Naive thymus-derived CD4-positive, alpha-beta T cell (primary cell): ENCODE measurements around the gene SLC31A1. TPM values are rescaled to one million over a fixed set of nuclear protein-coding genes. Genes with fewer than 3 reads are reported as not detected.
A peak's percentile ranks its signal among the peaks of the same experiment; 100 is the strongest.

ENCODE experiments used
- ATAC-seq: fragments of 150-1000 bp; cut with Tn5 transposase; 2 replicates; pipeline ENCODE4 v1.10.0; 2021; ENCODE audit warnings: mild to moderate bottlenecking, moderate library complexity
- CTCF ChIA-PET: fragments of 350-600 bp; sonication (Branson Sonifier 250); formaldehyde crosslinking; loops from one replicate; lab custom pipeline; 2021; ENCODE audit warnings: antibody characterized with exemption; lab: Charles Lee
- POLR2A ChIA-PET: fragments of 350-600 bp; sonication (Branson Sonifier 250); formaldehyde crosslinking; loops from one replicate; lab custom pipeline; 2021; ENCODE audit warnings: antibody characterized with exemption, inconsistent platforms; lab: Charles Lee
- DNase-seq, 9 donors: peaks; one replicate each; pipeline versions ENCODE4 v3.0.0 to v3.0.0-alpha.2; 2020 to 2022; ENCODE audit warnings: mixed read lengths in 1 of 9
- H3K27ac ChIP-seq: one replicate; pipeline ENCODE4 v1.7.0; 2013; ENCODE audit warnings: mild to moderate bottlenecking, low read depth, low read length, moderate library complexity
- H3K27me3 ChIP-seq, 2 donors: one replicate each; pipeline ENCODE4 v1.7.0; 2013; ENCODE audit warnings: low read length in 2 of 2, mild to moderate bottlenecking in 2 of 2, moderate library complexity in 2 of 2; ENCODE audit not compliant: control insufficient read depth in 2 of 2, insufficient read depth in 2 of 2
- H3K36me3 ChIP-seq, 3 experiments: 1 replicate in 2 of 3; 2 replicates in 1 of 3; pipeline ENCODE4 v1.7.0; 2013; ENCODE audit warnings: low read length in 3 of 3, mild to moderate bottlenecking in 3 of 3, moderate library complexity in 1 of 3; ENCODE audit not compliant: insufficient read depth in 3 of 3, control insufficient read depth in 2 of 3
- H3K4me1 ChIP-seq, 2 donors: one replicate each; pipeline ENCODE4 v1.7.0; 2013; ENCODE audit warnings: low read length in 2 of 2, mild to moderate bottlenecking in 2 of 2, moderate library complexity in 1 of 2; ENCODE audit not compliant: control insufficient read depth in 2 of 2, insufficient read depth in 2 of 2
- H3K4me3 ChIP-seq: 2 replicates; pipeline ENCODE4 v1.7.0; 2013; ENCODE audit warnings: mild to moderate bottlenecking, low read length
- H3K9me3 ChIP-seq, 3 experiments: 1 replicate in 2 of 3; 2 replicates in 1 of 3; pipeline ENCODE4 v1.7.0; 2013; ENCODE audit warnings: low read length in 3 of 3; ENCODE audit not compliant: control insufficient read depth in 2 of 3
- H3K27ac Mint-ChIP-seq, 9 donors: one replicate each; pipeline ENCODE4 v1.8.0; 2020 to 2022; ENCODE audit warnings: mixed read lengths in 9 of 9, mild to moderate bottlenecking in 8 of 9, moderate library complexity in 5 of 9, inconsistent platforms in 2 of 9
- H3K27me3 Mint-ChIP-seq, 5 donors: one replicate each; pipeline ENCODE4 v1.8.0; 2021 to 2022; ENCODE audit warnings: mixed read lengths in 5 of 5, mild to moderate bottlenecking in 1 of 5
- H3K36me3 Mint-ChIP-seq, 5 donors: one replicate each; pipeline ENCODE4 v1.8.0; 2020 to 2022; ENCODE audit warnings: mixed read lengths in 5 of 5, mild to moderate bottlenecking in 3 of 5, inconsistent platforms in 1 of 5
- H3K4me1 Mint-ChIP-seq, 7 donors: one replicate each; pipeline ENCODE4 v1.8.0; 2020 to 2022; ENCODE audit warnings: mixed read lengths in 7 of 7, mild to moderate bottlenecking in 3 of 7, inconsistent platforms in 1 of 7
- H3K4me3 Mint-ChIP-seq, 10 donors: one replicate each; pipeline ENCODE4 v1.8.0; 2020 to 2022; ENCODE audit warnings: mild to moderate bottlenecking in 10 of 10, mixed read lengths in 10 of 10, moderate library complexity in 6 of 10, inconsistent platforms in 2 of 10
- H3K9me3 Mint-ChIP-seq, 11 donors: one replicate each; pipeline ENCODE4 v1.8.0; 2020 to 2022; ENCODE audit warnings: mixed read lengths in 11 of 11, mild to moderate bottlenecking in 4 of 11, inconsistent platforms in 1 of 11, moderate library complexity in 1 of 11
- intact Hi-C, 2 donors: fragments of 100-400 bp; cut with micrococcal nuclease; formaldehyde crosslinking; loops; one replicate each; pipeline ENCODE4 v1.15.1; 2023
- polyA plus RNA-seq, 2 donors: library from polyadenylated mRNA; unstranded; fragments of 300-500 nt; fragmentation: Illumina TruSeq; gene quantifications; one replicate each; pipeline ENCODE4 v1.2.3, GENCODE V29; 2021
- total RNA-seq, 6 experiments: library from RNA in 5 of 6; stranded (reverse) in 5 of 6; gene quantifications; 1 replicate in 5 of 6; 2 replicates in 1 of 6; pipeline ENCODE4 v1.2.3 and lab custom pipeline; 2021 to 2026

SLC31A1 gene
- total and polyA plus RNA-seq, 7 experiments from 2014 or later, result 3.0 to 10.4 (median 4.6) TPM

- Mint-ChIP-seq H3K9me3 (peaks cover 0 to 2% (median 0%) of the 10 kb centered on the region in 11 donors), H3K27ac (no peak within 1 kb of the TSS), H3K4me3 (no peak within 1 kb of the TSS), H3K36me3 (peaks cover 17 to 41% (median 29%) of the 10 kb centered on the region in 5 donors), H3K4me1 (peaks cover 13 to 42% (median 34%) of the 10 kb centered on the region in 7 donors), H3K27me3 (no peaks in the 10 kb centered on the region)
- peaks cover 16 to 50% (median 30%) of the 10 kb centered on the region in 3 experiments for H3K36me3 ChIP-seq
- POLR2A ChIA-PET, result interaction anchor here (0.6 to 4.7 kb wide), 11 partner anchors 7 to 1645 kb away, joined by 3 to 29 read pairs (median 3); partner anchors contain the start of genes ALAD, BSPRY, C9orf43 and DNAJC25
- H3K4me1 ChIP-seq, result peaks cover 8 to 16% of the 10 kb centered on the region in 2 donors
- peak within 1 kb of the TSS; percentile 98 for H3K27ac ChIP-seq
- no peaks in the 10 kb centered on the region for H3K27me3 ChIP-seq
- peak within 1 kb of the TSS; percentile 87 for H3K4me3 ChIP-seq
- CTCF ChIA-PET, result interaction anchor here (0.7 to 4.4 kb wide), 19 partner anchors 12 to 383 kb away, joined by 3 to 48 read pairs (median 5); partner anchors contain the start of genes ALAD, C9orf43, POLE3 and WDR31
- peak; percentile 85 to 95 (median 93) for DNase-seq
- peak; percentile 97 for ATAC-seq
- no peaks in the 10 kb centered on the region for H3K9me3 ChIP-seq
- intact Hi-C loops, result loop anchor here (1.0 to 2.0 kb wide), 17 partner anchors 54 to 1793 kb away; partner anchors contain the start of genes ALAD (in 2 of the 2), C9orf43 (in 2 of the 2), FKBP15 (in 2 of the 2) and POLE3 (in 2 of the 2)
Measured at GRCh38 chr9:113275157-113276131, 54.1 kb downstream of the SLC31A1 start, which contains the start of the genes CDC26 and PRPF4. Gene CDC26 (minus strand): TSS chr9:113275572. CDS start chr9:113272507, 3,065 bp downstream. Gene PRPF4 (plus strand): TSS chr9:113275658. CDS start chr9:113275744, 86 bp downstream.

GRCh38 chr9:113278840-113279239 lies 57.5 kb downstream of the SLC31A1 start:
- Histone ChIP-seq H3K9me3 (no peaks in the 10 kb centered on the region), H3K27ac (no peak overlapping the region), H3K36me3 (peaks cover 22 to 52% (median 35%) of the 10 kb centered on the region in 3 experiments), H3K4me3 (no peak overlapping the region), H3K4me1 (peaks cover 8 to 16% of the 10 kb centered on the region in 2 donors), H3K27me3 (no peaks in the 10 kb centered on the region)
- Mint-ChIP-seq H3K4me1 (peaks cover 14 to 39% (median 30%) of the 10 kb centered on the region in 7 donors), H3K27ac (peak overlapping the region in 4 of 9 donors; percentile 16 to 45 (median 36)), H3K27me3 (no peaks in the 10 kb centered on the region), H3K36me3 (peaks cover 24 to 52% (median 34%) of the 10 kb centered on the region in 5 donors), H3K9me3 (no peaks in the 10 kb centered on the region), H3K4me3 (no peak overlapping the region)
- ATAC-seq, result no peak
- ChIA-PET POLR2A (no interaction called here), CTCF (no interaction called here)
- no peak for DNase-seq
- intact Hi-C loops, result no loop called here

- ChIA-PET CTCF (interaction anchor here (0.6 kb wide), 1 partner anchor 412 kb away, joined by 3 read pairs; no protein-coding TSS in a partner anchor), POLR2A (no interaction called here)
- no peak for ATAC-seq
Measured at GRCh38 chr9:113281356-113281755, 60.0 kb downstream of the SLC31A1 start.

DNA sequence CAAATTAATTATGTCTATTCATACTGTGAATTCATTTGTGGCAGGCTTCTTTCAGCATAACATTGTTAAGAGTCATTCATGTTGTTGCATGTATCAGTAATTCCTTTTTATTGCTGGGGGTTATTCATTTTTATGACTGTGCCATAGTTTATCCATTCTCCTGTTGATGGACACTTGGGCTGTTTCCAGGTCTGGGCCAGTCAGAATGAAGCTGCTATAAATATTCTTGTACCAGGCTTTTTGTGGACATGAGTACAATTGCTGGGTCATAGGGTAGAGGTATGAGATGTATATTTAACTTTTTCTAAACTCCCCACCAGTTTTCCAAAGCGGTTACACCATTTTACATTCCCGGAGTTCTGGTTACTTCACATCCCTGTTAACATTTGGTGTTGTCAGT lies 67.7 kb downstream of the SLC31A1 start:
- H3K9me3 ChIP-seq, result no peaks in the 10 kb centered on the region
- no peaks in the 10 kb centered on the region for H3K27me3 ChIP-seq
- H3K4me1 Mint-ChIP-seq, result peaks cover 0 to 6% (median 0%) of the 10 kb centered on the region in 7 donors
- H3K9me3 Mint-ChIP-seq, result no peaks in the 10 kb centered on the region
- no peaks in the 10 kb centered on the region for H3K27me3 Mint-ChIP-seq
- H3K4me1 ChIP-seq, result no peaks in the 10 kb centered on the region
- peaks cover 27 to 91% (median 33%) of the 10 kb centered on the region in 3 experiments for H3K36me3 ChIP-seq
- no peak overlapping the region for H3K4me3 ChIP-seq
- H3K4me3 Mint-ChIP-seq, result no peak overlapping the region
- ChIA-PET POLR2A (interaction anchor here (0.5 kb wide), 1 partner anchor 45 kb away, joined by 4 read pairs; no protein-coding TSS in a partner anchor), CTCF (no interaction called here)
- DNase-seq (no peak), ATAC-seq (no peak)
- intact Hi-C loops, result no loop called here
- H3K27ac Mint-ChIP-seq, result peak overlapping the region in 1 of 9 donors; percentile 16
- H3K36me3 Mint-ChIP-seq, result peaks cover 8 to 51% (median 29%) of the 10 kb centered on the region in 5 donors
- H3K27ac ChIP-seq, result no peak overlapping the region

More at GRCh38 chr9:113281356-113281755, 60.0 kb downstream of the SLC31A1 start:
- intact Hi-C loops, result no loop called here
- no peak for DNase-seq
- Histone ChIP-seq H3K36me3 (peaks cover 30 to 73% (median 46%) of the 10 kb centered on the region in 3 experiments), H3K4me3 (no peak overlapping the region), H3K27me3 (no peaks in the 10 kb centered on the region), H3K4me1 (peaks cover 2% of the 10 kb centered on the region in 2 donors), H3K27ac (no peak overlapping the region), H3K9me3 (no peaks in the 10 kb centered on the region)
- peaks cover 11 to 39% (median 26%) of the 10 kb centered on the region in 7 donors for H3K4me1 Mint-ChIP-seq
- peak overlapping the region in 4 of 9 donors; percentile 1 to 62 (median 36) for H3K27ac Mint-ChIP-seq
- peaks cover 24 to 61% (median 45%) of the 10 kb centered on the region in 5 donors for H3K36me3 Mint-ChIP-seq
- no peaks in the 10 kb centered on the region for H3K9me3 Mint-ChIP-seq
- H3K27me3 Mint-ChIP-seq, result no peaks in the 10 kb centered on the region
- H3K4me3 Mint-ChIP-seq, result no peak overlapping the region

- Histone ChIP-seq H3K27ac (no peak overlapping the region), H3K4me1 (no peaks in the 10 kb centered on the region), H3K9me3 (no peaks in the 10 kb centered on the region), H3K36me3 (peaks cover 18 to 81% (median 25%) of the 10 kb centered on the region in 3 experiments), H3K4me3 (no peak overlapping the region), H3K27me3 (no peaks in the 10 kb centered on the region)
- H3K4me3 Mint-ChIP-seq, result no peak overlapping the region
- DNase-seq (no peak), ATAC-seq (no peak)
- no peaks in the 10 kb centered on the region for H3K27me3 Mint-ChIP-seq
- ChIA-PET POLR2A (no interaction called here), CTCF (interaction anchor here (0.6 kb wide), 1 partner anchor 18 kb away, joined by 4 read pairs; no protein-coding TSS in a partner anchor)
- H3K36me3 Mint-ChIP-seq, result peaks cover 8 to 42% (median 22%) of the 10 kb centered on the region in 5 donors
- H3K4me1 Mint-ChIP-seq, result peaks cover 0 to 4% (median 0%) of the 10 kb centered on the region in 7 donors
- intact Hi-C loops, result no loop called here
- peak overlapping the region in 2 of 9 donors; percentile 38 to 62 for H3K27ac Mint-ChIP-seq
- no peaks in the 10 kb centered on the region for H3K9me3 Mint-ChIP-seq
Measured at GRCh38 chr9:113290052-113290607, 68.8 kb downstream of the SLC31A1 start.
